Sigmoid colon (tissue), 4 donors: ENCODE data around the gene TCF7L1.

ENCODE experiments used
- POLR2A ChIP-seq, 2 donors: fragments of 450-650 bp; IDR thresholded peaks; one replicate each; pipeline ENCODE4 v1.6.1; 2016; ENCODE audit warnings: antibody characterized with exemption in 2 of 2, mild to moderate bottlenecking in 2 of 2, moderate library complexity in 2 of 2
- POLR2AphosphoS5 ChIP-seq, 4 donors: sonication (generic); formaldehyde crosslinking; IDR thresholded peaks; one replicate each; pipeline ENCODE4 v1.6.1; 2017; ENCODE audit warnings: antibody characterized with exemption in 4 of 4
- TF ChIP-seq, protein P1 (sequence below), 4 experiments: fragments of 450-650 bp in 3 of 4; fragments of 200-600 bp in 1 of 4; IDR thresholded peaks; one replicate each; pipeline ENCODE4 v1.5.1; 2016 to 2019; ENCODE audit warnings: antibody characterized with exemption in 4 of 4, mild to moderate bottlenecking in 3 of 4, moderate library complexity in 2 of 4

DNA sequence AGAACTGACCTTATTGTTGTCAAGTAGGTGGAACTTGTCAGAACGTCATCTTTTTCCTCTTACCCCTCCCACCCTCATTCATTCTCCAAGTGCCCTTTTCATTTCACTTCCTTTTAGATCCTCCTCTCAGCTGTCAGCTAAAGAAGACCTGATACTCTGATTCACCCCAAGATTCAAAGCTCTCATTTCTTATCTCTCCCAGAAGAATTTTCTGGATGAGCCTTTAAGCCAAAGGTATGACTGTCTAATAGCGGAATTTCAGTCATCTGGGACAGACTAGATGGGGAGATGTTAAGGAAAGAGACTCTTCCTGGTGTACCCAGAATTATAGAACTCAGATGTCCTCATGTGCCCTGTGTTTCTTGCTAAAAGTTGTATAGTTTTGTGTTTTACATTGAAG is 53.9 kb downstream of the TCF7L1 start:
- TF ChIP-seq POLR2A (IDR thresholded peaks at IDR 0.05) (no peak), POLR2AphosphoS5 (IDR thresholded peaks at IDR 0.05) (no peak)
- TF ChIP-seq, protein P1, sequence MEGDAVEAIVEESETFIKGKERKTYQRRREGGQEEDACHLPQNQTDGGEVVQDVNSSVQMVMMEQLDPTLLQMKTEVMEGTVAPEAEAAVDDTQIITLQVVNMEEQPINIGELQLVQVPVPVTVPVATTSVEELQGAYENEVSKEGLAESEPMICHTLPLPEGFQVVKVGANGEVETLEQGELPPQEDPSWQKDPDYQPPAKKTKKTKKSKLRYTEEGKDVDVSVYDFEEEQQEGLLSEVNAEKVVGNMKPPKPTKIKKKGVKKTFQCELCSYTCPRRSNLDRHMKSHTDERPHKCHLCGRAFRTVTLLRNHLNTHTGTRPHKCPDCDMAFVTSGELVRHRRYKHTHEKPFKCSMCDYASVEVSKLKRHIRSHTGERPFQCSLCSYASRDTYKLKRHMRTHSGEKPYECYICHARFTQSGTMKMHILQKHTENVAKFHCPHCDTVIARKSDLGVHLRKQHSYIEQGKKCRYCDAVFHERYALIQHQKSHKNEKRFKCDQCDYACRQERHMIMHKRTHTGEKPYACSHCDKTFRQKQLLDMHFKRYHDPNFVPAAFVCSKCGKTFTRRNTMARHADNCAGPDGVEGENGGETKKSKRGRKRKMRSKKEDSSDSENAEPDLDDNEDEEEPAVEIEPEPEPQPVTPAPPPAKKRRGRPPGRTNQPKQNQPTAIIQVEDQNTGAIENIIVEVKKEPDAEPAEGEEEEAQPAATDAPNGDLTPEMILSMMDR (IDR thresholded peaks at IDR 0.05): no peak
